Body of pancreas (tissue), 4 donors: ENCODE measurements around the gene IL17C. TPM values are rescaled to one million over a fixed set of nuclear protein-coding genes. Genes with fewer than 3 reads are reported as not detected.
A peak's percentile ranks its signal among the peaks of the same experiment; 100 is the strongest.

Experiments used
- ATAC-seq: fragments of 150-250 bp; one replicate; pipeline ENCODE4 v1.9.1; 2016
- DNase-seq, 4 donors: peaks; one replicate each; pipeline ENCODE4 v3.0.0-alpha.2; 2019
- H3K27ac ChIP-seq, 4 donors: fragments of 200-600 bp; sonication (generic); 1 replicate in 3 of 4; 2 replicates in 1 of 4; pipeline versions ENCODE4 v1.5.1 to v1.6.1; 2016 to 2019; ENCODE audit warnings: mild to moderate bottlenecking in 1 of 4, mixed read lengths in 1 of 4, moderate library complexity in 1 of 4
- H3K27me3 ChIP-seq, 2 donors: fragments of 200-600 bp; sonication (generic); one replicate each; pipeline ENCODE4 v1.6.0; 2016; ENCODE audit warnings: mild to moderate bottlenecking in 1 of 2
- H3K36me3 ChIP-seq, 2 donors: fragments of 200-600 bp; sonication (generic); replicated peaks in 1 of 2; 2 replicates each; pipeline ENCODE4 v1.5.1; 2016; ENCODE audit warnings: low read depth in 2 of 2; ENCODE audit not compliant: insufficient read depth in 1 of 2
- H3K4me1 ChIP-seq: fragments of 200-600 bp; sonication (generic); one replicate; pipeline ENCODE4 v1.6.0; 2016
- H3K4me3 ChIP-seq, 2 donors: fragments of 200-600 bp; sonication (generic); 1 replicate in 1 of 2; 2 replicates in 1 of 2; pipeline ENCODE4 v1.5.1; 2016 to 2019
- H3K9me3 ChIP-seq, 3 donors: fragments of 200-600 bp; sonication (generic); 1 replicate in 2 of 3; 2 replicates in 1 of 3; pipeline ENCODE4 v1.5.1; 2016
- POLR2A ChIP-seq, 3 donors: fragments of 450-650 bp; IDR thresholded peaks; one replicate each; pipeline ENCODE4 v1.6.1; 2016; ENCODE audit warnings: antibody characterized with exemption in 3 of 3, mild to moderate bottlenecking in 2 of 3
- WGBS, 2 donors: methylation state at CpG; one replicate each; pipeline ENCODE4 v1.1.5; 2017; 5-methylcytosine and 5-hydroxymethylcytosine counted together
- intact Hi-C: fragments of 100-400 bp; cut with DNase I; formaldehyde crosslinking; loops from one replicate; pipeline ENCODE4 v1.15.1; 2023
- total RNA-seq, 2 donors: library from RNA; depleted of rRNA; stranded (reverse); fragments of >200 nt; gene quantifications; one replicate each; pipeline ENCODE4 v1.1.0, GENCODE V29; 2016
- TF ChIP-seq, protein P1 (sequence below), 7 experiments: fragments of 450-650 bp in 4 of 7; fragments of 200-600 bp in 3 of 7; sonication (generic) in 3 of 7; IDR thresholded peaks; one replicate each; pipeline ENCODE4 v1.5.1; 2016 to 2019; ENCODE audit warnings: antibody characterized with exemption in 7 of 7

Gene IL17C
- total RNA-seq, 2 donors from 2014 or later: not detected

DNA sequence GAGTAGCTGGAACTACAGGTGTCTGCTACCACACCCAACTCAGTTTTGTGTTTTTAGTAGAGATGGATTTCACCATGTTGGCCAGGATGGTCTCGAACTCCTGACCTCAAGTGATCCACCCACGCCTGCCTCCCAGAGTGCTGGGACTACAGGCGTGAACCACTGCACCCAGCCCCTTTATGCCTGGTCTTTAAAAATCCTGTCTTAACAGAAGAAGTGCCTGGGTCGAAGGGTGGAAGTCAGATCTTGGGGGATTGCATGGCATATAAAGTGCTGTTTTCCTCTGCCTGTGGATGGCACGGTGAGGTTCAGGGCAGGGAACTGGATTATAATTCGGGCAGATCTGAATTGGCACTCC is 37.9 kb upstream of the IL17C start:
- TF ChIP-seq, protein P1, sequence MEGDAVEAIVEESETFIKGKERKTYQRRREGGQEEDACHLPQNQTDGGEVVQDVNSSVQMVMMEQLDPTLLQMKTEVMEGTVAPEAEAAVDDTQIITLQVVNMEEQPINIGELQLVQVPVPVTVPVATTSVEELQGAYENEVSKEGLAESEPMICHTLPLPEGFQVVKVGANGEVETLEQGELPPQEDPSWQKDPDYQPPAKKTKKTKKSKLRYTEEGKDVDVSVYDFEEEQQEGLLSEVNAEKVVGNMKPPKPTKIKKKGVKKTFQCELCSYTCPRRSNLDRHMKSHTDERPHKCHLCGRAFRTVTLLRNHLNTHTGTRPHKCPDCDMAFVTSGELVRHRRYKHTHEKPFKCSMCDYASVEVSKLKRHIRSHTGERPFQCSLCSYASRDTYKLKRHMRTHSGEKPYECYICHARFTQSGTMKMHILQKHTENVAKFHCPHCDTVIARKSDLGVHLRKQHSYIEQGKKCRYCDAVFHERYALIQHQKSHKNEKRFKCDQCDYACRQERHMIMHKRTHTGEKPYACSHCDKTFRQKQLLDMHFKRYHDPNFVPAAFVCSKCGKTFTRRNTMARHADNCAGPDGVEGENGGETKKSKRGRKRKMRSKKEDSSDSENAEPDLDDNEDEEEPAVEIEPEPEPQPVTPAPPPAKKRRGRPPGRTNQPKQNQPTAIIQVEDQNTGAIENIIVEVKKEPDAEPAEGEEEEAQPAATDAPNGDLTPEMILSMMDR (IDR thresholded peaks at IDR 0.05): no peak
- TF ChIP-seq POLR2A (IDR thresholded peaks at IDR 0.05): no peak
- 94 to 100% methylated on average over 4 to 6 of the region's 6 CpGs for WGBS, 2 donors
- no peak for ATAC-seq

DNA sequence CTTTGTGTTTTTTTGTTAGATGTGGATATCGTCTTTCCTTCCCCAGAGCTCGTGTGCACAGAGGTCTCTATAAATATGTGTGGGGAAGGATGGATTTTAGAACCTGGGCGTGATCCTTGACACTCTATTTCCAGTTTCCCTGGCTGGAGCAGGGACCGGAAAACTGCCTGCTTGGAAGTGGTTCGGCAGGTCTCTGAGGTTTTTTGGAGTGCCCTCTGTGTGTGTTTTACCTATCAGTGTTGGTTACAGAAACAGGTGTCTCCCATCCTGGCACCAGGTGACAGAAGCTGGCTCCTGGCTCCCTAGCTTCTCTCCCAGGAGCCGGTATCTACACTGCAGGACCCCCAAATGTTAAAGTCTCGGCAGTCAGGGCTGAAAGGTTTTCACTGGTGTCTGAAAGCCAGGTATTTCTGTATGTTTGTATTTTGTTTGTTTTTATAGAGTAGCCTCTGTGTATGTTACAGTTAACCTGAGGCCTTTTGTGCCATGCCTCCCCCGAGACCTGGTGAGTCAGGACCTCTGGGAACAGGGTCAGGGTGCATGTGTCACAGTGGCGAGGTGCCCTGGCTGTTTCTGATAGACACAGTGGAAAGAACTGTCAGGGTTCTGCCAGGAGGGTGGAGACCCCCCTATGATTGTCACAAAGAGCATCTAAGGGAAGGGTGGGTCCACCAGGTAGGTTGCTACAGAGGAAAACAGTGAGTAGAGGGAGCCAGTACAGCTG is 36.9 kb upstream of the IL17C start:
- Histone ChIP-seq H3K27me3 (no peaks in the 10 kb centered on the region), H3K36me3 (peaks cover 0 to 23% of the 10 kb centered on the region in 2 donors), H3K4me3 (no peak overlapping the region), H3K9me3 (no peaks in the 10 kb centered on the region), H3K4me1 (no peaks in the 10 kb centered on the region), H3K27ac (no peak overlapping the region)
- no peak for ATAC-seq
- intact Hi-C loops: no loop called here
- WGBS, 2 donors: 88 to 95% methylated on average over 9 of the region's 9 CpGs
- TF ChIP-seq POLR2A (IDR thresholded peaks at IDR 0.05): no peak
- DNase-seq: no peak

More for the DNA sequence above, 37.9 kb upstream of the IL17C start:
- Histone ChIP-seq H3K36me3 (peaks cover 0 to 18% of the 10 kb centered on the region in 2 donors), H3K4me1 (no peaks in the 10 kb centered on the region), H3K27ac (peak overlapping the region in 1 of 4 donors; percentile 74), H3K9me3 (no peaks in the 10 kb centered on the region), H3K4me3 (no peak overlapping the region), H3K27me3 (no peaks in the 10 kb centered on the region)
- intact Hi-C loops: no loop called here
- DNase-seq: no peak

DNA sequence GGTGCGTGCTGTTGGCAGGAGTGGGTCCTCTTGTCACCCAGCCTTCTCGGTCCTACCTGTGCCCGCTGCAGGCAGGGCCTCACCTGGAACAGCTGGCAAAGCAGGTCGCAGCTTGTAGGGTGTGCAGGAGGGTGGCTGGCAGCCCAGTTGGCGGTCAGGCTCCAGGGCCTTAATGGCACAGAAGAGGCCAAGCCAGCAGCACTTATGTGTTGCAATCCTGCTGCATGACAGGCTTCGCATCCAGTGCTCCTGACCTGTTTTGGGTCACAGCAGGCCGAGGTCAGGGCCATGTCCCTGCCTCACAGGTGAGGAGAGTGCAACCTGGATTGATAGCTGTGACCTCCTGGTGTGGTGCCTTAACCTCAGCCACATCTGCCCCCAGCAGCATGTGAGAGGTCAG is 36.3 kb upstream of the IL17C start:
- no peak for ATAC-seq
- WGBS, 2 donors: 88 to 95% methylated on average over 7 of the region's 7 CpGs
- DNase-seq: no peak
- H3K27ac ChIP-seq: no peak overlapping the region
- no peaks in the 10 kb centered on the region for H3K4me1 ChIP-seq
- intact Hi-C loops: no loop called here
- no peaks in the 10 kb centered on the region for H3K9me3 ChIP-seq
- peaks cover 0 to 23% of the 10 kb centered on the region in 2 donors for H3K36me3 ChIP-seq
- H3K27me3 ChIP-seq: no peaks in the 10 kb centered on the region
- TF ChIP-seq, protein P1 (IDR thresholded peaks at IDR 0.05): no peak
- no peak overlapping the region for H3K4me3 ChIP-seq

DNA sequence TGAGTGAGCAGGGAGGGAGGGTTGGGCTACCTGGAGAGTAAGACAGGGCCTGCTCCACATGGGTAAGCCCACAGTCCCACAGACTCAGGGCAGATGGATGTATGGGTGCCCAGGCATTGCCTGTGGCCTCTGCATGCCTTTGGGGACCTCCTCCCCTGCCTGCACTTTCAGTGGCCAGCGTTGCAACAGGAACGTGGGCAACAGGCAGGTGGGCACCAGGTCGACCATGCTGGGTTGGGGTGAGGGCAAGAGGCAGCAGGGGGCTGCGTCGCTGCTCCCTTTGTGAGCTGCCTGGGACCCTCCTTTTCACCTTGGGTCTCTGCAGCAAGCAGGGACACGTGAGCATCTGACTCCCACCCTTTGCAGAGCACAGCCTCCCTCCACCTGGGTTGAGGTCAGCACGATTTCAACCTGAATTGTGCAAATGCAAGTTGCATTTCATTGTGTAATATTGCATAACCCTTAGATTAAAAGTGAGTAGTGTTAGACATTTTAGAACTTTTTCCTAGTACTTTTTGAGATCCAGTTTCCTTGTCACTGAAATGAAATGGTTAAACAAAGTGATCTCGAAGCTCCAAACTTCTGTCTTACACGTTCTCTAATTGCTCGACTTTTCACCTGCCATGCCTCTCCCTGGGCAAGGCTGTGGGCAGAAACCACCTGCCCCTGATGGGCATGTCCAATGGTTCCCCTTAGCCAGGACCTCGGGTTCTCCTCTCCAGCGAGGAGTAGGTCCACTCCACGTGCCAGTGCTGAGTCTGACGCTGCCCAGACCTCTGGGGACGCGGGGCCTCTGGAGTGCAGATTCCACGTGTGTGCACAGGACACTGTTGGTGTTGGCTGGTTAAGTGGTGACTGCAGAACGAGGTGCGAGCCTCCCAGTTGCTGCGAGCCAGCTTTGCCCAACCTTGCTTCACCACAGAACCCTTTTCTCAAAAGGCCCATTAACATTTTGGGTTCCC is 32.9 kb upstream of the IL17C start:
- 76 to 79% methylated on average over 14 to 20 of the region's 20 CpGs for WGBS, 2 donors
- TF ChIP-seq, protein P1 (IDR thresholded peaks at IDR 0.05): no peak
- TF ChIP-seq POLR2A (IDR thresholded peaks at IDR 0.05): no peak
- H3K27me3 ChIP-seq: no peaks in the 10 kb centered on the region
- DNase-seq (no peak), ATAC-seq (no peak)
- intact Hi-C loops: no loop called here
- H3K4me3 ChIP-seq: no peak overlapping the region
- H3K9me3 ChIP-seq: no peaks in the 10 kb centered on the region
- H3K36me3 ChIP-seq: peaks cover 0 to 15% of the 10 kb centered on the region in 2 donors
- H3K27ac ChIP-seq: no peak overlapping the region
- H3K4me1 ChIP-seq: no peaks in the 10 kb centered on the region

DNA sequence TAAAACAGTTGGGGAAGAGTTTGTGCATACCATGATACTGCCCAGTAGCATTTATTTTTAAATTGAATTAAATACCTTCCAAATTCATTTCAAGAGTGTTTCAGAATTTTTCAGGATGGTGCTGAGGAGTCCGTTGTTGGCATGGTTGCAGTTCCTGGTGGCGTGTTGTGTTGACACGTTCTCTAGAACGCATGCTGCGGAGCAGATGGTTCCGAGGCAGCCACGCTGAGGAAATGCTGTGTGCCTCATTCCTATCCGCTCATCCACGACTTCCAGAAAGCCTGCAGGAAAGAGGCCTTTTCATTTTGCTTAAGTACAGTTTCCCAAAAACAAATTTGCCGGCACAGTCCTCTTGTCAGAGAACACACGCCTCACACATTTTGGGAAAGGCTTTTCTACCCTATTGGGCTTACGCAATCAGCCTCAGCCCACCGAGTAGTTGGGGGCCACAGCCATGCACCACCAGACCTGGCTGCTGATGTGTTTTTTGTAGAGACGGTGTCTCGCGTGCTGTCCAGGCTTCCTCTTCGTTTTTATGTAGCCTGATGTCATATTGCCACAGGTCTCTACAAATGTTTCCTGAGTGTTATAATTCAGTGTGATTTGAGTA is 32.1 kb upstream of the IL17C start:
- 84 to 91% methylated on average over 17 of the region's 17 CpGs for WGBS, 2 donors
- Histone ChIP-seq H3K27me3 (no peaks in the 10 kb centered on the region), H3K27ac (no peak overlapping the region), H3K4me1 (no peaks in the 10 kb centered on the region), H3K4me3 (no peak overlapping the region), H3K9me3 (no peaks in the 10 kb centered on the region), H3K36me3 (peaks cover 0 to 12% of the 10 kb centered on the region in 2 donors)
- ATAC-seq: no peak
- intact Hi-C loops: no loop called here
- DNase-seq: no peak
- TF ChIP-seq, protein P1 (IDR thresholded peaks at IDR 0.05): no peak
- no peak for TF ChIP-seq POLR2A (IDR thresholded peaks at IDR 0.05)
